ENCODE measurements around the gene FAM13A.

DNA sequence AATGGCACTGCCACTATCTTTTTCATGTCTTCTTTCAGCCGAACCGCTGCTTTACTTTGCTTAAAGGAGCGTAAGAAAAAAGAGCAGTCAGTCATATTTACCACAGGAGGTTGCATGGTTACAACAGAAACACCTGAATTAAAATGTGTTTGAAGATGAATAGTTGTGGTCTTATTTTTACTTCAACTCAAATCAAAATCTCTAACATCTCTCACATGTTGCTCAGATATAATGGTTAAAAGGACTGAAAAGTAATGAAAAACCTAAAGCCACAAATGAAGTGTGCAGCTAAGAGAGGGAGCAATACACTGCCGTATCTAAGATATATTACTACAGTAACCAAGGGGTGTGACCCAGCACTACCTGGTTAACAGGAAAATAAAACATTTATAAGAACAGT lies 27.4 kb downstream of the FAM13A start:
- TF ChIP-seq CTCF (IDR thresholded peaks at IDR 0.05), result no peak
- no peak for TF ChIP-seq EZH2 (IDR thresholded peaks at IDR 0.05; ENCODE audit: borderline replicate concordance, insufficient read depth, low read depth, low read length, poor library complexity, severe bottlenecking)
